HAP-1 (cell line): ENCODE measurements around the gene S1PR1.

ENCODE experiments used
- DNase-seq, 2 experiments: peaks; one replicate each; pipeline ENCODE4 v3.0.0-alpha.2; 2016 to 2020; ENCODE audit warnings: low spot score in 2 of 2
- H3K27me3 ChIP-seq: fragments of 250-450 bp; sonication (Bioruptor Pico); 2 replicates; pipeline ENCODE4 v1.5.1; 2020; ENCODE audit warnings: low read depth, mild to moderate bottlenecking, moderate library complexity
- H3K36me3 ChIP-seq: fragments of 250-450 bp; sonication (Bioruptor Pico); replicated peaks from 2 replicates; pipeline ENCODE4 v1.5.1; 2020; ENCODE audit warnings: mild to moderate bottlenecking
- H3K4me1 ChIP-seq: fragments of 250-450 bp; sonication (Bioruptor Pico); 2 replicates; pipeline ENCODE4 v1.5.1; 2020; ENCODE audit warnings: mild to moderate bottlenecking
- H3K4me3 ChIP-seq: fragments of 250-450 bp; sonication (Bioruptor Pico); 2 replicates; pipeline ENCODE4 v1.5.1; 2020; ENCODE audit warnings: mild to moderate bottlenecking, moderate library complexity
- H3K9me3 ChIP-seq: fragments of 250-450 bp; sonication (Bioruptor Pico); 2 replicates; pipeline ENCODE4 v1.5.1; 2020; ENCODE audit warnings: mild to moderate bottlenecking, moderate library complexity
- in situ Hi-C: fragments of 300-500 bp; cut with MboI; formaldehyde crosslinking; loops from 3 replicates; pipeline ENCODE4 v1.14.3; 2020; ENCODE audit warnings: low sequenced_read_pairs, inconsistent platforms, mixed read lengths

The S1PR1 gene

GRCh38 chr1:101233495-101233894 is 3.3 kb upstream of the S1PR1 start:
- Histone ChIP-seq H3K36me3 (no peaks in the 10 kb centered on the region), H3K27me3 (no peaks in the 10 kb centered on the region), H3K4me3 (no peak overlapping the region), H3K9me3 (no peaks in the 10 kb centered on the region), H3K4me1 (peaks cover 14% of the 10 kb centered on the region)
- in situ Hi-C loops = loop anchor here (10.0 kb wide), 1 partner anchor 209 kb away; the partner anchor contains the start of gene DPH5
- DNase-seq = no peak

GRCh38 chr1:101235216-101235695 is 1.6 kb upstream of the S1PR1 start:
- DNase-seq = no peak
- in situ Hi-C loops = loop anchor here (10.0 kb wide), 1 partner anchor 210 kb away; the partner anchor contains the start of gene DPH5

GRCh38 chr1:101235696-101236515 is 913 bp upstream of the S1PR1 start:
- H3K27me3 ChIP-seq = no peaks in the 10 kb centered on the region
- in situ Hi-C loops = loop anchor here (10.0 kb wide), 1 partner anchor 211 kb away; the partner anchor contains the start of gene DPH5
- no peaks in the 10 kb centered on the region for H3K9me3 ChIP-seq
- peak; percentile 43 to 64 for DNase-seq
- peaks cover 15% of the 10 kb centered on the region for H3K4me1 ChIP-seq
- H3K36me3 ChIP-seq = peaks cover 6% of the 10 kb centered on the region
- H3K4me3 ChIP-seq = peak overlapping the region; percentile 58

More at GRCh38 chr1:101235216-101235695, 1.6 kb upstream of the S1PR1 start:
- no peaks in the 10 kb centered on the region for H3K27me3 ChIP-seq
- peaks cover 5% of the 10 kb centered on the region for H3K36me3 ChIP-seq
- peaks cover 15% of the 10 kb centered on the region for H3K4me1 ChIP-seq
- H3K9me3 ChIP-seq = no peaks in the 10 kb centered on the region
- H3K4me3 ChIP-seq = peak overlapping the region; percentile 58; the same call in 1 of the 2 replicates

GRCh38 chr1:101237229-101237837 is 514 bp downstream of the S1PR1 start:
- peaks cover 7% of the 10 kb centered on the region for H3K36me3 ChIP-seq
- peaks cover 15% of the 10 kb centered on the region for H3K4me1 ChIP-seq
- peak overlapping the region; percentile 58 for H3K4me3 ChIP-seq
- no peaks in the 10 kb centered on the region for H3K9me3 ChIP-seq
- in situ Hi-C loops = loop anchor here (10.0 kb wide), 1 partner anchor 213 kb away; the partner anchor contains the start of gene DPH5
- peak; percentile 34 to 36 for DNase-seq
- H3K27me3 ChIP-seq = no peaks in the 10 kb centered on the region

- H3K9me3 ChIP-seq = no peaks in the 10 kb centered on the region
- DNase-seq = peak in 1 of 2 experiments; percentile 57
- in situ Hi-C loops = loop anchor here (10.0 kb wide), 1 partner anchor 213 kb away; the partner anchor contains the start of gene DPH5
- peak overlapping the region; percentile 58 for H3K4me3 ChIP-seq
- peaks cover 15% of the 10 kb centered on the region for H3K4me1 ChIP-seq
- peaks cover 7% of the 10 kb centered on the region for H3K36me3 ChIP-seq
- H3K27me3 ChIP-seq = no peaks in the 10 kb centered on the region
Observed at GRCh38 chr1:101238031-101238628, 1.3 kb downstream of the S1PR1 start.

- peaks cover 15% of the 10 kb centered on the region for H3K4me1 ChIP-seq
- peak overlapping the region; percentile 58 for H3K4me3 ChIP-seq
- peaks cover 7% of the 10 kb centered on the region for H3K36me3 ChIP-seq
- no peaks in the 10 kb centered on the region for H3K27me3 ChIP-seq
- no peaks in the 10 kb centered on the region for H3K9me3 ChIP-seq
- peak; percentile 84 to 94 for DNase-seq
- in situ Hi-C loops = loop anchor here (10.0 kb wide), 1 partner anchor 214 kb away; the partner anchor contains the start of gene DPH5
Observed at GRCh38 chr1:101238681-101239094, 1.9 kb downstream of the S1PR1 start.

GRCh38 chr1:101239095-101240040 is 2.5 kb downstream of the S1PR1 start:
- Histone ChIP-seq H3K36me3 (peaks cover 7% of the 10 kb centered on the region), H3K4me1 (peaks cover 14% of the 10 kb centered on the region), H3K27me3 (no peaks in the 10 kb centered on the region), H3K9me3 (no peaks in the 10 kb centered on the region), H3K4me3 (no peak overlapping the region)
- no peak for DNase-seq
- in situ Hi-C loops = loop anchor here (10.0 kb wide), 1 partner anchor 215 kb away; the partner anchor contains the start of gene DPH5

GRCh38 chr1:101240041-101240430 is 3.2 kb downstream of the S1PR1 start:
- no peaks in the 10 kb centered on the region for H3K27me3 ChIP-seq
- no peaks in the 10 kb centered on the region for H3K9me3 ChIP-seq
- in situ Hi-C loops = no loop called here
- no peak overlapping the region for H3K4me3 ChIP-seq
- DNase-seq = no peak
- H3K36me3 ChIP-seq = peaks cover 7% of the 10 kb centered on the region
- H3K4me1 ChIP-seq = peaks cover 7% of the 10 kb centered on the region

GRCh38 chr1:101241485-101242225 is 4.8 kb downstream of the S1PR1 start:
- Histone ChIP-seq H3K36me3 (peaks cover 7% of the 10 kb centered on the region), H3K4me1 (peaks cover 4% of the 10 kb centered on the region), H3K9me3 (no peaks in the 10 kb centered on the region), H3K4me3 (no peak overlapping the region), H3K27me3 (no peaks in the 10 kb centered on the region)
- in situ Hi-C loops = no loop called here
- DNase-seq = no peak

GRCh38 chr1:101242324-101243050 is 5.7 kb downstream of the S1PR1 start:
- in situ Hi-C loops = no loop called here

GRCh38 chr1:101243751-101244150 is 6.9 kb downstream of the S1PR1 start:
- Histone ChIP-seq H3K36me3 (peaks cover 7% of the 10 kb centered on the region), H3K9me3 (no peaks in the 10 kb centered on the region), H3K27me3 (no peaks in the 10 kb centered on the region), H3K4me1 (no peaks in the 10 kb centered on the region; the same call in 1 of the 2 replicates), H3K4me3 (no peak overlapping the region)
- DNase-seq = no peak
- in situ Hi-C loops = no loop called here

More at GRCh38 chr1:101242324-101243050, 5.7 kb downstream of the S1PR1 start:
- Histone ChIP-seq H3K27me3 (no peaks in the 10 kb centered on the region), H3K4me1 (peaks cover 4% of the 10 kb centered on the region), H3K36me3 (peaks cover 7% of the 10 kb centered on the region), H3K9me3 (no peaks in the 10 kb centered on the region), H3K4me3 (no peak overlapping the region)
- no peak for DNase-seq
